Fibroblast of lung (primary cell): Measurements from ENCODE around the gene FMNL2.
"Not testable (repeated sequence)": the region's sequence is repeated elsewhere in the genome, so short reads cannot be mapped to it uniquely, and the experiment has no call there.

ENCODE experiments used
- EZH2 ChIP-seq: IDR thresholded peaks from 2 replicates; pipeline ENCODE4 v1.5.1; 2012; ENCODE audit warnings: low read length, control low read depth, mild to moderate bottlenecking; ENCODE audit errors: missing control alignments
- TF ChIP-seq, protein P1 (sequence below), 2 donors: IDR thresholded peaks in 1 of 2; conservative IDR thresholded peaks in 1 of 2; 1 replicate in 1 of 2; 2 replicates in 1 of 2; pipeline ENCODE4 v1.5.1; 2011 to 2012; ENCODE audit warnings: low read length in 2 of 2, control low read depth in 1 of 2, inconsistent platforms in 1 of 2, low read depth in 1 of 2, mild to moderate bottlenecking in 1 of 2

DNA sequence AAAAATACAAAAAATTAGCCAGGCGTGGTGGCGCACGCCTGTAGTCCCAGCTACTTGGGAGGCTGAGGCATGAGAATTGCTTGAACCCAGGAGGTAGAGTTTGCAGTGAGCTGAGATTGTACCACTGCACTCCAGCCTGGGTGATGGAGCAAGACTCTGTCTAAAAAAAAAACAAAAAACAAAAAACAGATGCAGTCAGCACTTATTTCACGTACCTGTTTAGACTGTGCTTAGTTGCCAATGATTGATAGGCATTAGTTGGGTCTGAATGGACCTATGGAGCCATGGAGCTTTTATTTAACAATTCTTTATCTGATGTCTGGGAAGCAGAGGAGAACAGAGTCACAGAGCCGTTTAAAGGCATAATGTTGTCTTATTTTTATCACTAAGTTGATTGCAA lies 139.5 kb downstream of the FMNL2 start:
- TF ChIP-seq, protein P1, sequence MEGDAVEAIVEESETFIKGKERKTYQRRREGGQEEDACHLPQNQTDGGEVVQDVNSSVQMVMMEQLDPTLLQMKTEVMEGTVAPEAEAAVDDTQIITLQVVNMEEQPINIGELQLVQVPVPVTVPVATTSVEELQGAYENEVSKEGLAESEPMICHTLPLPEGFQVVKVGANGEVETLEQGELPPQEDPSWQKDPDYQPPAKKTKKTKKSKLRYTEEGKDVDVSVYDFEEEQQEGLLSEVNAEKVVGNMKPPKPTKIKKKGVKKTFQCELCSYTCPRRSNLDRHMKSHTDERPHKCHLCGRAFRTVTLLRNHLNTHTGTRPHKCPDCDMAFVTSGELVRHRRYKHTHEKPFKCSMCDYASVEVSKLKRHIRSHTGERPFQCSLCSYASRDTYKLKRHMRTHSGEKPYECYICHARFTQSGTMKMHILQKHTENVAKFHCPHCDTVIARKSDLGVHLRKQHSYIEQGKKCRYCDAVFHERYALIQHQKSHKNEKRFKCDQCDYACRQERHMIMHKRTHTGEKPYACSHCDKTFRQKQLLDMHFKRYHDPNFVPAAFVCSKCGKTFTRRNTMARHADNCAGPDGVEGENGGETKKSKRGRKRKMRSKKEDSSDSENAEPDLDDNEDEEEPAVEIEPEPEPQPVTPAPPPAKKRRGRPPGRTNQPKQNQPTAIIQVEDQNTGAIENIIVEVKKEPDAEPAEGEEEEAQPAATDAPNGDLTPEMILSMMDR (conservative IDR thresholded peaks at IDR 0.05 in 1 of 2, IDR thresholded peaks at IDR 0.05 in 1 of 2; ENCODE audit: low read depth in 1 of 2, low read length in 2 of 2): not testable (repeated sequence)
- TF ChIP-seq EZH2: not testable (repeated sequence)
